ENCODE measurements around the gene RPE65. TPM values are rescaled to one million over a fixed set of nuclear protein-coding genes. Genes with fewer than 3 reads are reported as not detected.
A peak's percentile ranks its signal among the peaks of the same experiment; 100 is the strongest.
"Not testable (repeated sequence)": the region's sequence is repeated elsewhere in the genome, so short reads cannot be mapped to it uniquely, and the experiment has no call there.

Gene RPE65
- total RNA-seq, 1 experiment from 2014 or later: under 0.01 TPM

GRCh38 chr1:68453060-68453670, 3.4 kb upstream of the RPE65 start:
- DNase-seq (ENCODE audit: low read depth): peak; percentile 31

- DNase-seq (ENCODE audit: low read depth): no peak
Observed at GRCh38 chr1:68448365-68448764, 1.4 kb downstream of the RPE65 start.

GRCh38 chr1:68445709-68446108, 4.0 kb downstream of the RPE65 start:
- no peak for DNase-seq (ENCODE audit: low read depth)

GRCh38 chr1:68442822-68443556, 6.8 kb downstream of the RPE65 start:
- peak; percentile 68 for DNase-seq (ENCODE audit: low read depth)

- peak; percentile 4 for DNase-seq (ENCODE audit: low read depth)
Observed at GRCh38 chr1:68442006-68442405, 7.7 kb downstream of the RPE65 start.

- DNase-seq (ENCODE audit: low read depth): no peak
Observed at GRCh38 chr1:68438310-68438709, 11.4 kb downstream of the RPE65 start.

GRCh38 chr1:68433395-68433794, 16.4 kb downstream of the RPE65 start:
- no peak for DNase-seq (ENCODE audit: low read depth)

- no peak for DNase-seq (ENCODE audit: low read depth)
Observed at GRCh38 chr1:68431076-68431475, 18.7 kb downstream of the RPE65 start.

- no peak for DNase-seq (ENCODE audit: low read depth)
Observed at GRCh38 chr1:68429233-68429808, 20.4 kb downstream of the RPE65 start.

GRCh38 chr1:68426594-68426993, 23.2 kb downstream of the RPE65 start:
- no peak for DNase-seq (ENCODE audit: low read depth)

GRCh38 chr1:68421350-68421749, 28.4 kb downstream of the RPE65 start:
- no peak for DNase-seq (ENCODE audit: low read depth)

GRCh38 chr1:68409426-68409825, 40.3 kb downstream of the RPE65 start:
- peak; percentile 17 for DNase-seq (ENCODE audit: low read depth)

GRCh38 chr1:68401506-68401905, 48.2 kb downstream of the RPE65 start:
- DNase-seq (ENCODE audit: low read depth): no peak

- DNase-seq (ENCODE audit: low read depth): not testable (repeated sequence)
Observed at GRCh38 chr1:68395575-68395974, 54.2 kb downstream of the RPE65 start.

GRCh38 chr1:68392474-68392873, 57.3 kb downstream of the RPE65 start:
- not testable (repeated sequence) for DNase-seq (ENCODE audit: low read depth)

- not testable (repeated sequence) for DNase-seq (ENCODE audit: low read depth)
Observed at GRCh38 chr1:68385798-68386524, 63.8 kb downstream of the RPE65 start.

GRCh38 chr1:68384872-68385411, 64.8 kb downstream of the RPE65 start:
- DNase-seq (ENCODE audit: low read depth): peak; percentile 93

- DNase-seq (ENCODE audit: low read depth): peak; percentile 96
Observed at GRCh38 chr1:68384321-68384813, 65.4 kb downstream of the RPE65 start.

GRCh38 chr1:68383092-68383491, 66.7 kb downstream of the RPE65 start:
- DNase-seq (ENCODE audit: low read depth): no peak

GRCh38 chr1:68379085-68379478, 70.7 kb downstream of the RPE65 start:
- DNase-seq (ENCODE audit: low read depth): peak; percentile 8

All from Daoy (cell line).